ENCODE results near the gene FBN1.

DNA sequence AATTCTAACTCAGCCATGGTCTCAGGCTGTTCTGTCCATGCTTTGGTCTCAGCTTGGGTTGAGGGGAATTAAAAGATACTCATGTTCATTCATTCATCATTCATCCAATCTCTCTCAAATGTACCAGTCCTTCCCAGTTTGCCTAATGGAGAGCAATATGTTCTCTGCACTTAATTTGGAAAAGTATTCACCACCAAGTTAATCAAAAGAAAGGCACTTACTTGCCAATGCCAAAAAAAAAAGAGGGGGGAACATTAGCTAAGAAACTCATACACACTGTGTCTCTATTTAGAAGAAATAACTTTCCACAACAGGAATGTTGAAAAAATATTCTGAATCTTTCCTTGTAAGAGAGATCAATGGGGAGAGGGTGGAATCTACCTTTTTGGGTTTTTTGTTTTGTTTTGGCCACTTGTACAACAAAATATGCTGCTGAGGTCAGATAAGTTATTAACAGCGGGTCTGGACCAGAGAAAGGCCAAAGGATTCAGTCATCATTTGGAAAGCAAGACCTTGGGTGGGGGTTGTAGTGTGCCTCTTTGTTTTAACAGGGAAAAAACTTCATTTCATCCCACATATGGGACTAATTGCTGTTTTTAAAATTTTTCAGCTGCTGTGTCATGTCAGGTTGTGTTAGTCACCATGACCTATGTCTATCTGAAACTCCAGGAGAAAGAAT is 152.3 kb downstream of the FBN1 start:
- no peak for TF ChIP-seq CTCF (IDR thresholded peaks at IDR 0.05)
- no peak for TF ChIP-seq EZH2 (IDR thresholded peaks at IDR 0.05)

Measured in neural progenitor cell (in vitro differentiated cells).